HG03469 (cell line): ENCODE results near the gene MBD3L1.
A peak's percentile ranks its signal among the peaks of the same experiment; 100 is the strongest.

Source experiments
- ATAC-seq: cut with Tn5 transposase; IDR thresholded peaks from one replicate; pipeline ENCODE4 v1.9.1; 2021; ENCODE audit warnings: mild to moderate bottlenecking, moderate library complexity, moderate number of reproducible peaks; ENCODE audit not compliant: unreplicated experiment

Gene MBD3L1

GRCh38 chr19:8832132-8833021 lies at the start of gene MBD3L1, which contains the start of gene ZNF558:
Gene MBD3L1, plus strand, starts transcription at chr19:8832377. Its CDS starts 10,302 bp downstream, at chr19:8842679.
Gene ZNF558, minus strand, starts transcription at chr19:8832304. Its CDS starts 9,645 bp downstream, at chr19:8822659.
- ATAC-seq = peak; percentile 58

- no peak for ATAC-seq
Measured at GRCh38 chr19:8794823-8795222, 37.4 kb upstream of the MBD3L1 start.

DNA sequence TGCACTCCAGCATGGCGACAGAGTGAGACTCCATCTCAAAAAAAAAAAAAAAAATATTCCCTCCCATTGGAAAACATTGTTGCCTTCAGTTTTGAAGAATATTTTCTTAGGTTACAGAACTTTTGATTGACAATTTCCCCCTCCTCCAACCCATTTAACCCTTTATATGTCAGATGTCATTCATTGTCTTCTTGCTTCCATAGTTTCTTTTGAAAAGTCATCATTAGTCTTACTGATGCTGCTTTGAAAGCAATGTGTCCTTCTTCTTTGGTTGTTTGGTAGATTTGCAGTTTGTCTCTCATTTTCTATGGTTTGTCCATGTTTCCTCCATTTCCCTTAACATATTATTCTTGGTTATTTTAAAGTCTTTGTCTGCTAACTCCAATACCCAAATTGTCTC lies 25.5 kb upstream of the MBD3L1 start:
- ATAC-seq = no peak

DNA sequence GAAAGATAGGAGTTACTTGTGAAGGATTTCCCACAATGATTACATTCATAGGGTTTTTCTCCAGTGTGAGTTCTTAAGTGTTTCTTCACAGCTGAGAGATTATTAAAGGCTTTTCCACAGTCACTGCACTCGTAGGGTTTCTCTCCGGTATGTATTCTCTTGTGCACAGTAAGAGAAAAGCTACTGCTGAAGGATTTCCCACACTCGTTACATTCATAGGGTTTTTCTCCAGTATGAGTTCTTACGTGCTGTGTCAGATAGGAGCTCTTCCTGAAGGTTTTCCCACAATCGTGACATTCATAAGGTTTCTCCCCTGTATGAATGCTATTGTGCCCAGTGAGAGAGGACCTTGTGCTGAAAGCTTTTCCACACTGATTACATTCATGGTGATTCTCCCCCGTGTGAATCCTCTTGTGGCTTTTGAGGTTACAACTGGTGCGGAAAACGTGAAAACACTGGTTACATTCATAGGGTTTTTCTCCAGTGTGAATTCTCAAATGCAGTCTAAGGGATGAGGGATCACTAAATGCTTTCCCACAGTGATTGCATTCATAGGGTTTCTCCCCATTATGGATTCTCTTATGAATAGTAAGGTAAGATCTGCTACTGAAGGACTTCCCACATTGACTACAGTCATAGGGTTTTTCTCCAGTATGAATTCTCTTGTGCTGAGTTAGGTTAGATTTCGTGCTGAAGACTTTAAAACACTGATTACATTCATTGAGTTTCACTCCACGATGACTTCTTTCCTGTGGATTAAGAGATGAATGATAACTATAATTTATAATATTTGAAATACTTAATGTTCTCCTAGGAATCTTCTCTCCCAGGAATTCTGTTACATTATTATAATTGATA lies 20.6 kb upstream of the MBD3L1 start:
- no peak for ATAC-seq

GRCh38 chr19:8814176-8814575 lies 18.0 kb upstream of the MBD3L1 start:
- no peak for ATAC-seq

- ATAC-seq = no peak
Measured at GRCh38 chr19:8815780-8816179, 16.4 kb upstream of the MBD3L1 start.

DNA sequence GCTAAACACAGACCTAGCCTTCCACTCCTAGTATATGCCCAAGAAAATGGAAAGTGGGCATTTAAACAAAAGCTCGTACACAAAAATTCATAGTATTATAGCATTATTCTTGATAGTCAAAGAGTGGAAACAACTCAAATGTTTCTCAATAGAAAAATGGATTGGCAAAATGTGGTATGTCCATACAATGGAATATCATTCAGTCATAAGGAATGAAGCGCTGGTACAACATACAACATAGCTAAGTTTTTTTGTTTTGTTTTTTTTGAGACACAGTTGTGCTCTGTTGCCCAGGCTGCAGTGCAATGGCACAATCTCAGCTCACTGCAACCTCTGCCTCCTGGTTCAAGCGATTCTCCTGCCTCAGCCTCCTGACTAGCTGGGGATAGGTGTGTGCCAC lies 11.9 kb upstream of the MBD3L1 start:
- no peak for ATAC-seq

- ATAC-seq = no peak
Measured at GRCh38 chr19:8821748-8822241, 10.4 kb upstream of the MBD3L1 start.

GRCh38 chr19:8826371-8826770 lies 5.8 kb upstream of the MBD3L1 start:
- ATAC-seq = no peak

- no peak for ATAC-seq
Measured at GRCh38 chr19:8827277-8827676, 4.9 kb upstream of the MBD3L1 start.

- no peak for ATAC-seq
Measured at GRCh38 chr19:8831373-8831772, 804 bp upstream of the MBD3L1 start.

- ATAC-seq = peak; percentile 17
Measured at GRCh38 chr19:8831832-8832131, 395 bp upstream of the MBD3L1 start.

DNA sequence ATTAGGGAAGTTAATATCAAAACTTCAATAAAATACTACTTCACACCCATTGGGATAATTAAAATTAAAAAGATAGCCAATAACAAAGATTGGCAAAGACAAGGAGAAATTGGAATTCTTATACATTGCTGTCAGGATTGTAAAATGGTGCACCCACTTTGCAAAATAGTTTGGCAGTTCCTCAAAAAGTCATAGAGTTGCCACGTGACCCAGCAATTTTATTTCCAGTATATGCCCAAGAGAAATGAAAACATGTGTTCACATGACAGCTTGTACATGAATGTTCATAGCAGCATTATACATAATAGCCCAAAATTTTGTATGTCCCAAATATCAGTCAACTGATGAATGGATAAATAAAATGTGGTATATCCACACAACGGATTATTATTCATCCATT lies 3.3 kb downstream of the MBD3L1 start:
- no peak for ATAC-seq

DNA sequence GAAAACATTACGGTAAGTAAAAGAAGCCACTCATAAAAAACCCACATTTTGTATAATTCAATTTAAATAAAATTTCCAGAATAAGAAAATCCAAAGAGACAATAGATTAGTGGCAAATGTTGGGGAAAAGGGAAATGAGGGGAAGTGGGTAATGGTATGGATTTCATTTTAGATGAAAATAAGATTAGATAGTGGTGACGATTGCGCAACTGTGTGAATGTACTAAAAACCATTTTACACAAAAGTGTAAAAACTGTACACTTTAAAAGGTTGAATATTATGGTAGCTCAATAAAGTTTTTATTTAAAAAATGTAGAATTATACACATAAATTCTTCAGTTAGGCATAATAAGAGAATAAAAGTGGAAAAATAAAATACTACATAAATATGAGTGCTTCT lies 3.7 kb downstream of the MBD3L1 start:
- ATAC-seq = no peak

DNA sequence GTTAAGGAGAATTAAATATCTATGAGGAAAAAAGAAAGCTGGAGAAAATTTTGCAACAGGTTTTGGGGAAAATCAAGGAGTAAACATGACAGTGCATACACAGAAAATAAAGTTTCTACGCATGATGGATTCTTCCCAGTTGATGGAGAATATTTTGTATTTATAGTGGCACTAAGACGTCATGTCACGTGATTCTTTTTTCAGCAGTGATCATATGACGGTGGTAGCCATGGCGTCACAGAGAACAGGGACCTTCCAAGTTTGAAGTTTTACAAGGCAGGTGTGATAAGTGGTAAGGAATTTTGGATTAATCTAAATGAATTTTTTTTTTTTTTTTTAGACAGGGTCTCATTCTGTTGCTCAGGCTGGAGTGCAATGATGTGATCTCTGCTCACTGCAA lies 8.5 kb downstream of the MBD3L1 start:
- ATAC-seq = no peak

DNA sequence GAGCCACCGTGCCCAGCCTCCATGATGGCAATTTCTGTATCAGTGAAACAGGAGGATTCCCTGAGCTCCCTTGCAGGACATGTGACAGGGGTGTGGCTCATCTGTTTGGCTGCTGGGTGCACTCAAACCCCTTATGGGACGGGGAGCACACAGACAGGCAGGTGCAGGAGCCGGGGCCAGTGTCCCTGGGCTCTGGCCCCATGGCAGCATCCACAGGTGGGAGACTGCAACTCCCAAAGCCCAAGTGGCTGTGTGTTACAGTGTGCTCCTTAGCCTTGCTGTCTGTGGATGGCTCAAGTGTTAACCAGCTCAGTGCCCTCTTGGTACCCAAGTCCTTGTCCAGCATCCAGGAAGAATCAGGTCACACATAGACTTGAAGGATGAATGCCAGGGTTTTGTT lies 14.6 kb downstream of the MBD3L1 start:
- no peak for ATAC-seq

- ATAC-seq = no peak
Measured at GRCh38 chr19:8849232-8849631, 17.1 kb downstream of the MBD3L1 start.

DNA sequence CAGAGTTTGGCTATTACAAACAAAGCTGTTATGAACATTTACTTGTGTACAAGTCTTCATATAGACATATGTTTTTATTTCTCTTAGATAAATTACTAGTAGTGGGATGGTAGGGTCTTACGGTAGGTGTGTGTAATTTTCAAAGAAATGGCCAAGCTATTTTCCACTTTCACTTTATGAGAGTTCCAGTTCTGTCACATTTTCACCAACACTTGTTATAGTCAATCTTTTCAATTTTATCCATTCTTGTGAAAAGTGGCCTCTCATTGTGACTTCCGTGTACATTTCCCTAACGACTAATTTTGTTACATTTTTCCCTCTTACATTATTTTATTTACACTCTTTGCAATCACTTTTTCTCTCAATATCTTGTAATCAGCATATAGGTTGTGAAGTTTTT lies 18.3 kb downstream of the MBD3L1 start:
- ATAC-seq = no peak

DNA sequence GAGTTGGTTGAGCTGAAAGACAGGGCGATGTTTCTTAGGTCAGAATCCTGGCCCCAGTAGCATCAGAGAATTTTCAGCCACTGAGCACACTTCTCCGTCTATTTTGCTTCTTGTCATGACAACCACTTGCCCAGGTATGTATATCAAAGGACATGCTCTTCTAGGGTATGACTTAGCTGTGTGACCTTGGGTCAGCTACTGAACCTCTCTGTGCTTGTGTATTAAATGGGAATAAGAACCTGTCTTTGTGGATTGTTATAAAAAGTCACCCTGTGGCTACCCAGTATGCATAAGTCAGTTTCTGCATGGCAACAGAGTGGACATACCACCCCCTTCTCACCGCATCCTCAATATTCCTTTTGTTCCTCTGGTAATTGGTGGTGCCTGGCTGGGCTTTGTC lies 26.1 kb downstream of the MBD3L1 start:
- ATAC-seq = no peak

GRCh38 chr19:8866344-8866743 lies 34.2 kb downstream of the MBD3L1 start:
- no peak for ATAC-seq

- no peak for ATAC-seq
Measured at GRCh38 chr19:8877854-8878705, 45.9 kb downstream of the MBD3L1 start.
